Measurements from ENCODE around the gene MAP3K6. TPM values are rescaled to one million over a fixed set of nuclear protein-coding genes. Genes with fewer than 3 reads are reported as not detected.

The MAP3K6 gene
- total and polyA plus RNA-seq, 3 donors from 2014 or later = 18.4 to 31.7 (median 18.8) TPM

- WGBS, 2 donors = 49 to 64% methylated on average over 12 to 13 of the region's 13 CpGs
- H3K9me3 ChIP-seq = no peaks in the 10 kb centered on the region
- TF ChIP-seq POLR2A (IDR thresholded peaks at IDR 0.05) (no peak), CTCF (IDR thresholded peaks at IDR 0.05) (no peak)
- intact Hi-C loops (cut with DNase I; ENCODE audit: low total_unique reads) = no loop called here
- H3K36me3 ChIP-seq (ENCODE audit: low read depth, missing control alignments) = no peaks in the 10 kb centered on the region
- peaks cover 23% of the 10 kb centered on the region for H3K4me1 ChIP-seq
- H3K27ac ChIP-seq = no peak overlapping the region
- H3K4me3 ChIP-seq = no peak overlapping the region
- no peaks in the 10 kb centered on the region for H3K27me3 ChIP-seq
- DNase-seq = no peak
These were observed 33.6 kb upstream of the MAP3K6 start for GRCh38 chr1:27400082-27400962.

- intact Hi-C loops (cut with DNase I; ENCODE audit: low total_unique reads) = loop anchor here (10.0 kb wide), 1 partner anchor 205 kb away; the partner anchor contains the start of gene AHDC1
- peaks cover 24% of the 10 kb centered on the region for H3K4me1 ChIP-seq
- no peak for DNase-seq
- no peak overlapping the region for H3K27ac ChIP-seq
- no peaks in the 10 kb centered on the region for H3K36me3 ChIP-seq (ENCODE audit: low read depth, missing control alignments)
- WGBS, 2 donors = 54 to 59% methylated on average over 6 to 19 of the region's 19 CpGs
- no peaks in the 10 kb centered on the region for H3K9me3 ChIP-seq
- TF ChIP-seq POLR2A (IDR thresholded peaks at IDR 0.05) (no peak), CTCF (IDR thresholded peaks at IDR 0.05) (no peak)
- no peaks in the 10 kb centered on the region for H3K27me3 ChIP-seq
- no peak overlapping the region for H3K4me3 ChIP-seq
These were observed 32.7 kb upstream of the MAP3K6 start for GRCh38 chr1:27399251-27400025.

GRCh38 chr1:27398405-27399149, 31.8 kb upstream of the MAP3K6 start:
- WGBS, 2 donors = 63 to 89% methylated on average over 1 to 4 of the region's 4 CpGs
- no peak for DNase-seq
- H3K27me3 ChIP-seq = no peaks in the 10 kb centered on the region
- H3K4me3 ChIP-seq = no peak overlapping the region
- H3K9me3 ChIP-seq = no peaks in the 10 kb centered on the region
- TF ChIP-seq CTCF (IDR thresholded peaks at IDR 0.05) (no peak), POLR2A (IDR thresholded peaks at IDR 0.05) (no peak)
- peaks cover 21% of the 10 kb centered on the region for H3K4me1 ChIP-seq
- H3K36me3 ChIP-seq (ENCODE audit: low read depth, missing control alignments) = no peaks in the 10 kb centered on the region
- intact Hi-C loops (cut with DNase I; ENCODE audit: low total_unique reads) = loop anchor here (10.0 kb wide), 1 partner anchor 206 kb away; the partner anchor contains the start of gene AHDC1
- no peak overlapping the region for H3K27ac ChIP-seq

- no peak overlapping the region for H3K4me3 ChIP-seq
- no peaks in the 10 kb centered on the region for H3K27me3 ChIP-seq
- H3K9me3 ChIP-seq = no peaks in the 10 kb centered on the region
- DNase-seq = no peak
- WGBS, 2 donors = 81 to 85% methylated on average over 7 of the region's 7 CpGs
- intact Hi-C loops (cut with DNase I; ENCODE audit: low total_unique reads) = loop anchor here (10.0 kb wide), 1 partner anchor 207 kb away; the partner anchor contains the start of gene AHDC1
- no peak for TF ChIP-seq POLR2A (IDR thresholded peaks at IDR 0.05)
- TF ChIP-seq CTCF (IDR thresholded peaks at IDR 0.05) = no peak
- peaks cover 13% of the 10 kb centered on the region for H3K4me1 ChIP-seq
- no peaks in the 10 kb centered on the region for H3K36me3 ChIP-seq (ENCODE audit: low read depth, missing control alignments)
- H3K27ac ChIP-seq = no peak overlapping the region
These were observed 31.0 kb upstream of the MAP3K6 start for GRCh38 chr1:27397749-27398148.

All from testis (tissue), 3 donors.